Activated T-cell treated with anti-CD3 and anti-CD28 coated beads, Interleukin-2, amount 50 U/mL, for 4 hours (primary cell): ENCODE data around the gene ACP6. TPM values are rescaled to one million over a fixed set of nuclear protein-coding genes. Genes with fewer than 3 reads are reported as not detected.
A peak's percentile ranks its signal among the peaks of the same experiment; 100 is the strongest.

Source experiments
- ATAC-seq, 2 donors: fragments of 200-7000 bp; cut with Tn5 transposase; one replicate each; pipeline ENCODE4 v1.10.0; 2021
- DNase-seq: peaks from one replicate; pipeline ENCODE4 v3.0.0-alpha.2; 2020
- H3K27me3 Mint-ChIP-seq: one replicate; pipeline ENCODE4 v1.8.0; 2021; ENCODE audit warnings: low read depth, mixed read lengths
- H3K36me3 Mint-ChIP-seq: one replicate; pipeline ENCODE4 v1.8.0; 2022; ENCODE audit warnings: mixed read lengths; ENCODE audit not compliant: insufficient read depth
- H3K4me1 Mint-ChIP-seq: one replicate; pipeline ENCODE4 v1.8.0; 2021; ENCODE audit warnings: low read depth, mixed read lengths
- H3K4me3 Mint-ChIP-seq: one replicate; pipeline ENCODE4 v1.8.0; 2021; ENCODE audit warnings: mild to moderate bottlenecking, moderate library complexity, mixed read lengths
- H3K9me3 Mint-ChIP-seq: one replicate; pipeline ENCODE4 v1.8.0; 2021; ENCODE audit warnings: mixed read lengths
- total RNA-seq, 3 donors: library from RNA; stranded (reverse); gene quantifications; one replicate each; pipeline ENCODE4 v1.2.1, GENCODE V29; 2021

Gene ACP6
- total RNA-seq, 3 donors from 2014 or later: 5.2 to 8.1 (median 5.6) TPM

DNA sequence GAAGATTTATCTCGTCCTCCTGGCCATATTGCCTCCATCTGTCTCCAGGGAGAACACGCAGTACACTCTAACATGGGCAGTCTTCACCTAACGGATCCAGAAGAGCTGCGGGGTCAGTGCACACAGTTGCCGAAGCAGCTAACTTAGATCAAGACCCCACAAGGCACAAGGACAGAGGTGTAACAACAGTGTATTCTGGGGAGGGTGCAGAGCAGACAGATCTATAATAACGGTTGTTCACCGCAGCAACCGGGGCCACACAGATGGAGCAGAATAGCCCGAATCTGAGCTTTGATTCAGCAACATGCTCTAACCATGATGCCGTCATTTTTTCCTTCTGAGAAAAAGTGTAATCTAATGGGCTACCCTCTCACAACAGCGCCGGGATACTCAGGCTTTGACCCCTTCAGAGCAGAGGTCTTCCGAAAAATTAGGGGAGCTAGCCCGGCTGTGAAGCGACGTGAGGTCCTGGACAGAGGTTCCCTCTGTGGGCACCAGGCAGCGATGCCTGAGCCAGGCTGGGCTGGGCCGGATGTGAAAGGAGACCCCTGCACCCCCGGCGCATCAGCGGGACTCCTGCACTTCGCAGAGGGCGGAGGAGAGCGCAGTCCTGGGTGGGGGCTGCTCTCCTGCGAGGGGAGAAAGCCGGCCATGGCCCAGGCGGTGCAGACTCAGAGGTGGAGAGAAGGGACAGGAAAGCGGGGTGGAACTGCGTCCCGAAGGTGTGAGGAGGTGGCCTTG, 71.5 kb downstream of the ACP6 start:
- peaks cover 31% of the 10 kb centered on the region for H3K4me1 Mint-ChIP-seq
- no peaks in the 10 kb centered on the region for H3K36me3 Mint-ChIP-seq
- H3K4me3 Mint-ChIP-seq: peak overlapping the region; percentile 90
- ATAC-seq (peak; percentile 5 to 6), DNase-seq (peak; percentile 24)
- no peaks in the 10 kb centered on the region for H3K9me3 Mint-ChIP-seq
- no peaks in the 10 kb centered on the region for H3K27me3 Mint-ChIP-seq

DNA sequence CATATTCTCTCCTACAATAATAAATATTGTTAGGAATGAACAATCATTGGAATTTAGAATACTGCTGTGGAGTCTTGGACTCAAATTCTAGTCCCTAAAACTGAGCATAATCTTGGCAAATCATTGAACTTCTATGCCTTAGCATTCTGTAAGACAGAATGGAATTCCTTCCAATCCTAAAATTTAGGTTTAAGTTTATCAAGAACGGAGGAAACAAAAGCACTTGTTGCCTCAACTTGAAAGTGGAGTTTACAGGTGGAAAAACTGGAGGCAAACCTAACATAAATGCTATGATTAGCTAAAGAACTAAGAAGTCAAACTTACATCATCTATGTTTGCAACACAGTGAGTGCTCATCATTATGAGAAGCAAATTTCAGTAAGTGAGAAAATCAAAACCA, 73.3 kb downstream of the ACP6 start:
- no peak for ATAC-seq
- Mint-ChIP-seq H3K27me3 (no peaks in the 10 kb centered on the region), H3K4me3 (no peak overlapping the region), H3K9me3 (no peaks in the 10 kb centered on the region), H3K4me1 (peaks cover 21% of the 10 kb centered on the region), H3K36me3 (no peaks in the 10 kb centered on the region)
- no peak for DNase-seq

Other genes starting within 250 kb of the ACP6 start
- 10 to 100 TPM; 31.2 to 43.1 (median 42.6) TPM for gene BCL9, start 129.0 kb downstream of the ACP6 start, total RNA-seq
- gene GJA5, start 90.1 kb upstream of the ACP6 start, total RNA-seq: not detected
- gene GJA8, start 232.3 kb upstream of the ACP6 start, total RNA-seq: not detected